Endothelial cell of umbilical vein (primary cell): ENCODE data around the gene P2RY6. TPM values are rescaled to one million over a fixed set of nuclear protein-coding genes. Genes with fewer than 3 reads are reported as not detected.

ENCODE experiments used
- BruUV-seq: library from RNA; stranded (reverse); fragments of 400-500 nt; replicated peaks from 2 replicates; lab custom pipeline; 2021; lab: Mats Ljungman, UMichigan
- CTCF ChIA-PET: fragments of 300-600, 350-600 bp; sonication (Branson Sonifier 250); formaldehyde crosslinking; loops from one replicate; lab custom pipeline; 2021; ENCODE audit warnings: antibody characterized with exemption, inconsistent platforms; lab: Charles Lee
- POLR2A ChIA-PET: fragments of 300-600, 350-600 bp; sonication (Branson Sonifier 250); formaldehyde crosslinking; loops from one replicate; lab custom pipeline; 2021; ENCODE audit warnings: antibody characterized with exemption, inconsistent platforms; lab: Charles Lee
- DNase-seq: peaks from one replicate; pipeline ENCODE4 v3.0.0-alpha.2; 2011; ENCODE audit warnings: low read depth, low spot score
- FAIRE-seq: peaks from 2 replicates; lab custom pipeline; 2011; peaks lifted over from hg19 to GRCh38; lab: Jason Lieb, UNC
- H2AFZ ChIP-seq: 2 replicates; pipeline ENCODE4 v1.6.0; 2012; ENCODE audit warnings: low read depth, low read length, control low read depth, inconsistent platforms
- H3K27ac ChIP-seq: 2 replicates; pipeline ENCODE4 v1.5.1; 2011; ENCODE audit warnings: low read depth, mild to moderate bottlenecking, control low read depth, low read length, moderate library complexity; ENCODE audit not compliant: insufficient read depth
- H3K27me3 ChIP-seq, 2 experiments: 2 replicates each; pipeline versions ENCODE4 v1.6.0 to v1.6.1; 2011; ENCODE audit warnings: low read length in 2 of 2, mixed read lengths in 1 of 2; ENCODE audit not compliant: control insufficient read depth in 2 of 2, insufficient read depth in 2 of 2
- H3K36me3 ChIP-seq, 2 experiments: 2 replicates in 1 of 2; 3 replicates in 1 of 2; pipeline ENCODE4 v1.5.1; 2011; ENCODE audit warnings: low read length in 2 of 2, mild to moderate bottlenecking in 1 of 2, moderate library complexity in 1 of 2; ENCODE audit not compliant: control insufficient read depth in 2 of 2, insufficient read depth in 2 of 2; ENCODE audit errors: extremely low read depth in 1 of 2
- H3K4me1 ChIP-seq: 3 replicates; pipeline ENCODE4 v1.5.1; 2011; ENCODE audit warnings: mild to moderate bottlenecking, low read length; ENCODE audit not compliant: control insufficient read depth, insufficient read depth; ENCODE audit errors: extremely low read depth
- H3K4me2 ChIP-seq: 2 replicates; pipeline ENCODE4 v1.6.1; 2011; ENCODE audit warnings: low read length, control low read depth, mixed read lengths; ENCODE audit not compliant: insufficient read depth
- H3K4me3 ChIP-seq, 3 experiments: fragments of 200-600 bp in 1 of 3; sonication (generic), shearing (Covaris generic) in 1 of 3; replicated peaks in 1 of 3; 2 replicates each; pipeline ENCODE4 v1.5.1; 2011 to 2016; ENCODE audit warnings: control low read depth in 3 of 3, low read length in 3 of 3, mild to moderate bottlenecking in 2 of 3, inconsistent platforms in 1 of 3, low read depth in 1 of 3, moderate library complexity in 1 of 3; ENCODE audit not compliant: insufficient read depth in 1 of 3
- H3K79me2 ChIP-seq: 2 replicates; pipeline ENCODE4 v1.6.0; 2012; ENCODE audit warnings: low read length, inconsistent platforms; ENCODE audit not compliant: control insufficient read depth, insufficient read depth
- H3K9ac ChIP-seq: replicated peaks from 2 replicates; pipeline ENCODE3; 2011; ENCODE audit warnings: low read length, control low read depth; ENCODE audit not compliant: insufficient read depth; ENCODE audit errors: extremely low read depth
- H3K9me1 ChIP-seq: replicated peaks from 3 replicates; pipeline ENCODE4 v1.6.0; 2011; ENCODE audit warnings: mild to moderate bottlenecking, low read length; ENCODE audit not compliant: control insufficient read depth, insufficient read depth; ENCODE audit errors: extremely low read depth
- H3K9me3 ChIP-seq: replicated peaks from 2 replicates; pipeline ENCODE4 v1.5.1; 2012; ENCODE audit warnings: low read length, inconsistent platforms; ENCODE audit not compliant: control insufficient read depth, insufficient read depth
- H4K20me1 ChIP-seq: replicated peaks from 2 replicates; pipeline ENCODE3; 2011; ENCODE audit warnings: mild to moderate bottlenecking, low read length; ENCODE audit not compliant: control insufficient read depth, insufficient read depth; ENCODE audit errors: extremely low read depth
- GATA2 ChIP-seq: IDR thresholded peaks from 2 replicates; pipeline ENCODE4 v1.7.0; 2011; ENCODE audit warnings: low read depth, mild to moderate bottlenecking, moderate library complexity, mixed read lengths, low read length; ENCODE audit not compliant: insufficient read length, insufficient read depth
- JUN ChIP-seq: IDR thresholded peaks from 2 replicates; pipeline ENCODE4 v1.6.1; 2011; ENCODE audit warnings: borderline replicate concordance, low read depth; ENCODE audit not compliant: insufficient read length, insufficient read depth
- POLR2AphosphoS5 ChIP-seq: IDR thresholded peaks from 2 replicates; pipeline ENCODE4 v1.6.1; 2012; ENCODE audit warnings: low read depth, mild to moderate bottlenecking, control low read depth, low read length, moderate library complexity; ENCODE audit not compliant: insufficient read depth
- dilution Hi-C: fragments of 300-500 bp; cut with MboI; formaldehyde crosslinking; loops from one replicate; pipeline ENCODE4 v1.15.0; 2019; ENCODE audit warnings: low sequenced_read_pairs; ENCODE audit not compliant: extremely low pct_ligation_motif_present
- intact Hi-C: fragments of 100-400 bp; cut with micrococcal nuclease; formaldehyde crosslinking; loops from one replicate; pipeline ENCODE4 v1.10.0; 2022
- polyA plus RNA-seq, 4 experiments: library from polyadenylated mRNA; depleted of rRNA in 3 of 4; stranded (reverse) in 3 of 4; unstranded in 1 of 4; fragments of >200 nt; gene quantifications; 2 replicates each; pipeline versions ENCODE4 v1.2.1 to v1.2.3, GENCODE V29; 2011 to 2012; ENCODE audit warnings: missing spikeins in 1 of 4
- total RNA-seq: library from RNA; stranded (reverse); gene quantifications from 2 replicates; pipeline ENCODE4 v1.2.3, GENCODE V29; 2021
- TF ChIP-seq, protein P1 (sequence below), 2 donors: IDR thresholded peaks; 1 replicate in 1 of 2; 2 replicates in 1 of 2; pipeline ENCODE4 v1.5.1; 2011; ENCODE audit warnings: low read length in 2 of 2, mild to moderate bottlenecking in 2 of 2, moderate library complexity in 2 of 2, control low read depth in 1 of 2, inconsistent platforms in 1 of 2, low read depth in 1 of 2; ENCODE audit not compliant: insufficient read depth in 1 of 2; ENCODE audit errors: extremely low read depth in 1 of 2

P2RY6 gene
- total and polyA plus RNA-seq, 2 donors (not counting 3 experiments of a cell fraction or from before 2014, with no cell fraction given): 0.47 TPM; not detected in 1

DNA sequence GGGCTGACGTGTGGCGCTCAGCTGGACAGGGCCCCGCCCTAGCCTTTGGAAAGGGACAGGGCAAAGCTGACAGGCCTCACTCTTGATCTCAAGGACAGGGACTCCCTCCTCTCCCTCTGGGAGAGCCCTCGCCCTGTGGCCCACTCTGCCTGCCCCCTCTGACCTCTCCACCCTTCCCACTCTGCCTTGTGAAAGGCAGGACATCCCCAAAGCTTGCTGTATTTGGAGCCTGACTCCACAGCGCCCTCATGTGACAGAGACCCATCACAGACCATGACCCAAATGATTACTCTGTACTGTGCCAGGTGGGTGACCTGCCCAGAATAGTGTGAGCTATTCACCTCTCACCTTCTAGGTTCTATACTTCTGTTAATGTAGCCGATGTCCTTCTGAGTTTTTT is 35.3 kb upstream of the P2RY6 start:
- H2AFZ ChIP-seq: no peak overlapping the region
- H3K4me3 ChIP-seq: no peak overlapping the region
- no peaks in the 10 kb centered on the region for H3K27me3 ChIP-seq
- no peaks in the 10 kb centered on the region for H3K36me3 ChIP-seq
- no peak for TF ChIP-seq GATA2
- TF ChIP-seq, protein P1, sequence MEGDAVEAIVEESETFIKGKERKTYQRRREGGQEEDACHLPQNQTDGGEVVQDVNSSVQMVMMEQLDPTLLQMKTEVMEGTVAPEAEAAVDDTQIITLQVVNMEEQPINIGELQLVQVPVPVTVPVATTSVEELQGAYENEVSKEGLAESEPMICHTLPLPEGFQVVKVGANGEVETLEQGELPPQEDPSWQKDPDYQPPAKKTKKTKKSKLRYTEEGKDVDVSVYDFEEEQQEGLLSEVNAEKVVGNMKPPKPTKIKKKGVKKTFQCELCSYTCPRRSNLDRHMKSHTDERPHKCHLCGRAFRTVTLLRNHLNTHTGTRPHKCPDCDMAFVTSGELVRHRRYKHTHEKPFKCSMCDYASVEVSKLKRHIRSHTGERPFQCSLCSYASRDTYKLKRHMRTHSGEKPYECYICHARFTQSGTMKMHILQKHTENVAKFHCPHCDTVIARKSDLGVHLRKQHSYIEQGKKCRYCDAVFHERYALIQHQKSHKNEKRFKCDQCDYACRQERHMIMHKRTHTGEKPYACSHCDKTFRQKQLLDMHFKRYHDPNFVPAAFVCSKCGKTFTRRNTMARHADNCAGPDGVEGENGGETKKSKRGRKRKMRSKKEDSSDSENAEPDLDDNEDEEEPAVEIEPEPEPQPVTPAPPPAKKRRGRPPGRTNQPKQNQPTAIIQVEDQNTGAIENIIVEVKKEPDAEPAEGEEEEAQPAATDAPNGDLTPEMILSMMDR (IDR thresholded peaks at IDR 0.05; ENCODE audit: extremely low read depth in 1 of 2, insufficient read depth in 1 of 2, low read depth in 1 of 2, low read length in 2 of 2): peak; percentile 65 to 81
- intact Hi-C loops: loop anchor here (1.0 kb wide), 2 partner anchors 52 to 406 kb away; no protein-coding TSS in a partner anchor
- H3K9me1 ChIP-seq: no peaks in the 10 kb centered on the region
- H3K9me3 ChIP-seq: no peaks in the 10 kb centered on the region
- ChIA-PET CTCF (interaction anchor here (0.5 to 3.0 kb wide), 37 partner anchors 9 to 650 kb away, joined by 3 to 107 read pairs (median 5); partner anchors contain the start of gene FCHSD2), POLR2A (no interaction called here)
- H3K9ac ChIP-seq: no peak overlapping the region
- BruUV-seq: no TSS peak
- no peaks in the 10 kb centered on the region for H3K79me2 ChIP-seq
- peaks cover 7% of the 10 kb centered on the region for H3K4me1 ChIP-seq
- H3K4me2 ChIP-seq: no peak overlapping the region
- no peaks in the 10 kb centered on the region for H4K20me1 ChIP-seq
- no peak overlapping the region for H3K27ac ChIP-seq
- FAIRE-seq (peak; percentile 81), DNase-seq (peak; percentile 61)
- dilution Hi-C loops: no loop called here

GRCh38 chr11:73237471-73238290 is 34.5 kb upstream of the P2RY6 start:
- Histone ChIP-seq H3K4me1 (peaks cover 12% of the 10 kb centered on the region), H2AFZ (no peak overlapping the region), H4K20me1 (no peaks in the 10 kb centered on the region), H3K27ac (no peak overlapping the region), H3K4me3 (no peak overlapping the region), H3K9me3 (no peaks in the 10 kb centered on the region), H3K4me2 (no peak overlapping the region), H3K9ac (no peak overlapping the region), H3K9me1 (no peaks in the 10 kb centered on the region), H3K36me3 (no peaks in the 10 kb centered on the region), H3K79me2 (no peaks in the 10 kb centered on the region), H3K27me3 (no peaks in the 10 kb centered on the region)
- intact Hi-C loops (loop anchor here (1.0 kb wide), 1 partner anchor 406 kb away; no protein-coding TSS in a partner anchor), dilution Hi-C loops (no loop called here)
- peak; percentile 30 for DNase-seq
- FAIRE-seq: peak; percentile 18
- POLR2A ChIA-PET: no interaction called here
- no TSS peak for BruUV-seq
- CTCF ChIA-PET: interaction anchor here (0.8 to 3.0 kb wide), 26 partner anchors 10 to 651 kb away, joined by 3 to 107 read pairs (median 5); partner anchors contain the start of gene FCHSD2
- TF ChIP-seq JUN (peak; percentile 11), POLR2AphosphoS5 (no peak)
